Activated CD4-positive, alpha-beta T cell treated with anti-CD3 and anti-CD28 coated beads, Interleukin-10, Interleukin-2, amounts not matched to agents 100 ng/mL and 50 ng/mL, durations not matched to agents 16 hours and 8 hours (primary cell): ENCODE data around the gene IGHMBP2.
"Not testable (repeated sequence)": the region's sequence is repeated elsewhere in the genome, so short reads cannot be mapped to it uniquely, and the experiment has no call there.

Source experiments
- DNase-seq: peaks from one replicate; pipeline ENCODE4 v3.0.0-alpha.2; 2020

Gene IGHMBP2

GRCh38 chr11:68965901-68966853 lies 62.5 kb downstream of the IGHMBP2 start:
- DNase-seq, result no peak

GRCh38 chr11:68966894-68967780 lies 63.4 kb downstream of the IGHMBP2 start:
- DNase-seq, result no peak

- no peak for DNase-seq
Measured at GRCh38 chr11:68968306-68969250, 64.9 kb downstream of the IGHMBP2 start.

- DNase-seq, result no peak
Measured at GRCh38 chr11:68969386-68969785, 65.7 kb downstream of the IGHMBP2 start.

GRCh38 chr11:68970921-68971636 lies 67.4 kb downstream of the IGHMBP2 start:
- DNase-seq, result no peak

- DNase-seq, result no peak
Measured at GRCh38 chr11:68973219-68973618, 69.5 kb downstream of the IGHMBP2 start.

- DNase-seq, result not testable (repeated sequence)
Measured at GRCh38 chr11:68973706-68974105, 70.0 kb downstream of the IGHMBP2 start.

GRCh38 chr11:68974421-68975194 lies 70.9 kb downstream of the IGHMBP2 start:
- DNase-seq, result peak; percentile 50

GRCh38 chr11:68976095-68976494 lies 72.4 kb downstream of the IGHMBP2 start:
- DNase-seq, result no peak

- no peak for DNase-seq
Measured at GRCh38 chr11:68976563-68976962, 72.9 kb downstream of the IGHMBP2 start.

GRCh38 chr11:68977781-68978625 lies 74.3 kb downstream of the IGHMBP2 start:
- no peak for DNase-seq

- no peak for DNase-seq
Measured at GRCh38 chr11:68978626-68978930, 74.9 kb downstream of the IGHMBP2 start.

- no peak for DNase-seq
Measured at GRCh38 chr11:68978931-68979594, 75.4 kb downstream of the IGHMBP2 start.

- no peak for DNase-seq
Measured at GRCh38 chr11:68979931-68980775, 76.5 kb downstream of the IGHMBP2 start.

GRCh38 chr11:68980776-68981065 lies 77.0 kb downstream of the IGHMBP2 start, which contains the start of gene MRGPRD:
MRGPRD (minus strand) TSS chr11:68980986; CDS start chr11:68980986, 0 bp downstream.
- no peak for DNase-seq

GRCh38 chr11:68982134-68982533 lies 78.4 kb downstream of the IGHMBP2 start:
- no peak for DNase-seq

- no peak for DNase-seq
Measured at GRCh38 chr11:68983801-68984200, 80.1 kb downstream of the IGHMBP2 start.

GRCh38 chr11:68987211-68987610 lies 83.5 kb downstream of the IGHMBP2 start:
- no peak for DNase-seq

- no peak for DNase-seq
Measured at GRCh38 chr11:68988491-68988890, 84.8 kb downstream of the IGHMBP2 start.
